Fibroblast of the aortic adventitia (primary cell): ENCODE measurements around the gene STX2. TPM values are rescaled to one million over a fixed set of nuclear protein-coding genes. Genes with fewer than 3 reads are reported as not detected.

ENCODE experiments used
- DNase-seq: peaks from one replicate; pipeline ENCODE4 v3.0.0-alpha.2; 2010; ENCODE audit warnings: low read depth
- H3K4me3 ChIP-seq: 2 replicates; pipeline ENCODE4 v1.5.1; 2011; ENCODE audit warnings: low read depth, mild to moderate bottlenecking, control low read depth, low read length, moderate library complexity
- CTCF ChIP-seq: IDR thresholded peaks from 2 replicates; pipeline ENCODE4 v1.5.1; 2011; ENCODE audit warnings: mild to moderate bottlenecking, low read length, control low read depth, inconsistent platforms; ENCODE audit not compliant: insufficient read depth
- small RNA-seq: library from RNA; depleted of rRNA; stranded (forward); fragments of <200 nt; gene quantifications from one replicate; pipeline ENCODE3, GENCODE V24; 2012
- total RNA-seq: library from RNA; depleted of rRNA; stranded (reverse); fragments of >200 nt; gene quantifications from 2 replicates; pipeline ENCODE4 v1.2.3, GENCODE V29; 2012; ENCODE audit warnings: low replicate concordance

The STX2 gene
- total RNA-seq, 1 donor: 48.1 TPM

GRCh38 chr12:130745921-130746320, 93.1 kb downstream of the STX2 start:
- no peak for DNase-seq
- TF ChIP-seq CTCF: no peak

GRCh38 chr12:130744274-130744673, 94.8 kb downstream of the STX2 start:
- no peak overlapping the region for H3K4me3 ChIP-seq
- no peak for TF ChIP-seq CTCF
- no peak for DNase-seq

More at GRCh38 chr12:130745921-130746320, 93.1 kb downstream of the STX2 start:
- no peak overlapping the region for H3K4me3 ChIP-seq

GRCh38 chr12:130743606-130744005, 95.4 kb downstream of the STX2 start:
- no peak for TF ChIP-seq CTCF
- DNase-seq: no peak
- no peak overlapping the region for H3K4me3 ChIP-seq

GRCh38 chr12:130743176-130743575, 95.9 kb downstream of the STX2 start:
- H3K4me3 ChIP-seq: no peak overlapping the region
- no peak for DNase-seq
- no peak for TF ChIP-seq CTCF

- no peak for TF ChIP-seq CTCF
- no peak for DNase-seq
- H3K4me3 ChIP-seq: no peak overlapping the region
Measured at GRCh38 chr12:130742716-130743115, 96.3 kb downstream of the STX2 start.

- no peak for DNase-seq
- no peak for TF ChIP-seq CTCF
- no peak overlapping the region for H3K4me3 ChIP-seq
Measured at GRCh38 chr12:130742112-130742511, 96.9 kb downstream of the STX2 start.

Small RNA genes lying within 50 kb of the gene (small RNA-seq; reads per million reads assigned to genes)
- gene RNU6-1077P: not detected

Other genes starting within 250 kb of the STX2 start
- 0.74 TPM in 1 of 2 replicates, not detected in the other for gene RIMBP2, start 123.0 kb downstream of the STX2 start, total RNA-seq
- gene RAN, start 32.8 kb upstream of the STX2 start, total RNA-seq: 475 and 564 TPM in 2 replicates
- gene ADGRD1, start 114.7 kb upstream of the STX2 start, total RNA-seq: 1.2 and 22.3 TPM in 2 replicates